ENCODE data around the gene DAPK3.
"Not testable (repeated sequence)": the region's sequence is repeated elsewhere in the genome, so short reads cannot be mapped to it uniquely, and the experiment has no call there.

Gene DAPK3

DNA sequence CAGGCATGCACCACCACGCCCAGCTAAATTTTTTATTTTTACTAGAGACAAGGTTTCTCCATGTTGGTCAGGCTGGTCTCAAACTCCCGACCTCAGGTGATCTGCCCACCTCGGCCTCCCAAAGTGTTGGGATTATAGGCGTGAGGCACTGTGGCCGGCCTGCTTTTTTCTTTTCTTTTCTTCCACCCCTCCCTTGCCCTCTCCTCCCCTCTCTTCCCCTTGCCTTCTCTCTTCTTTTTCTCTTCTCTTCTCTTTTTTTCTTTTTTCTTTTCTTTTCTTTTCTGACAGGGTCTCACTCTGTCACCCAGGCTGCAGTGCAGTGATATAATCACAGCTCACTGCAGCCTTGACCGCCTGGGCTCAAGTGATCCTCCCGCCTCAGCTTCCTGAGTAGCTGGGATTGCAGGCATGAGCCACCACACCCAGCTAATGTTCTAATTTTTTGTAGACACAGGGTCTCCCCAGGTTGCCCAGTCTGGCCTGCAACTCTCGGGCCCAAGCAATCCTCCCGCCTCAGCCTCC lies 18.1 kb downstream of the DAPK3 start:
- DNase-seq = not testable (repeated sequence)

DNA sequence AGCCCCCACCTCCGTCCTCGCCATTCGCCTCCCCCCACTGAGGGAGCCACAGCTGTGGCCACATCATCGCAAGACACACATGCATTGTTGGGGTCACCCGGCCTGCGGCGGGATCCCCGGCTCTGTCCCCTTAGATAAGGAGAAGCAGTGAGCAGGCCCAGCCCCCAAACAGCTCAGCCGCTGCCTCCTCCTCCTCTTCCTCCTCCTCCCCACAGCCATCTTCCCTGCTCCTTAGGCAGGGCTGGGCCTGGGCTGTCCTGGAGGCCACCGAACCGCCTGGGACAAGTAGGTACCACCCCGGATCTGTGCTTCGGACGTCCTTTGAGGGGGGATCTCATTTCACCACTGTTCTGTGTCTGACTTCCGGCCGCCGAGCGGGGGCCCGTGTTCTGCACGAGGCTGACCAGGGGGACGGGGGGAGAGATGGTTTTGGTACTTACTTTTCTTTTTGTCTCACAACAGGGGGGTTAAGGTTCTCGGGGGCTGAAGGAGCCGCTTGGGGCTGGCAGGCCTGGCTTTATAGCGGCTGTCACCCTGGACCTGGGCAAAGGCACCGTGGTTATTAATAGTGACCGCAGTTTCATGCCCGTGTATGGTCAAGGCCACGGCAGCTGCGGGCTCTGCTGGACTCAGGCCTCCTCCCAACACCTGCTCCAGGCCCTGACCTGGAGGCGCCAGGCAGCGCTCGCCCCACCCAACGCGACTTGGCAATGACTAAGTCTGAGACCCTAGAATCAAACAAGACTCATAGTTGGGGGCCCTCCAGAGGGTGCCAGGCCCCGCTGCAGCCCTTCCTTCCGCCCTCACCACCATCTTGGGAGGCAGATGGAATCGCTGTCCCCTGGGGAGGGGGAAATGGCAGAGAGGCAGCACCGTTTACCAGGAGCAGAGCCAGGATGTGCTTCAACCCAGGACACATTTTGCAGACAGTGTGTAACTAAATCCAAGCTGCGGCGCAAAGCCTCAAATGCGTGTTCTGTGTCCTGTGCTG lies 19.7 kb downstream of the DAPK3 start:
- DNase-seq = no peak

DNA sequence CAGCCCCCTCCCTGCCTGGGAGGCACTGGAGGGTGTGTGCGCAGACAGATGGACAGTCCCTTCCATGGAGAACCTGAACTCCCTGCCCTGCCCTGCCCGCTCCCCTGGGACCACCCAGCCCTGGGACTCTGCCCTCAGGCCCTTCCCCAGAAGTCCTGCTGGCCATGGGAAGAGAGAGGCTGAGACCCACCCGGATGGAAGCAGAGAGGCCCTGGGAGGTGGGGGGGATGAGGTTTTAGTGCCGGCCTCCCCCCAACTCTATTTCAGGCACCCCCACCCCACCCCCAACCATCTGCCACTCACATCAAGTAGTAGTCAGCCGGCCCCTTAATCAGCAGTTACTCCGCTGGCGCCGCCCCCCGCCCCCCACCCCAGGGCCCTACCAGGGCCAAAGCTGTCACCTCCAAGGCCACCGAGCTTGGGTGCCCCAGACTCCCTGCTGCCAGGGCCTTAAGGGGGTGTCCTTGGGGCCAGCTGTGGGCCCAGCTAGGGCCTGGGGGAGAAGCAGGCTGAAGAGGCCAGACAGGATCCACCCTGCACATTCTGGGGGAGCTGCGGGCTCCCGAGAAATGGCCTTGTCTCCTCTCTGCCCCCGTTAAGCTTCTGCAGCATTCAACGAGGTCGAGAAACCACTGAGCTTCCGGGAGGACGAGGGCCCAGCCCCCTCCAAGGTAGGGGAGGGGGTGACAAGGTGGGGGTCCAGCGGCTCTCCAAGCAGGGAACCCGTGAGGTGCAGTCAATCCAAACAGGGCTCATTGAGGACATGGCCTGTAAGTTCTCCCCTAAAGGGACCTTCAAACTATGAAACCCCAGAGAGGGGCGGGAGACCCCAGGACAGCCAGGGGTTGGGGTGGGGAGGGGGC lies 20.7 kb downstream of the DAPK3 start:
- no peak for DNase-seq

DNA sequence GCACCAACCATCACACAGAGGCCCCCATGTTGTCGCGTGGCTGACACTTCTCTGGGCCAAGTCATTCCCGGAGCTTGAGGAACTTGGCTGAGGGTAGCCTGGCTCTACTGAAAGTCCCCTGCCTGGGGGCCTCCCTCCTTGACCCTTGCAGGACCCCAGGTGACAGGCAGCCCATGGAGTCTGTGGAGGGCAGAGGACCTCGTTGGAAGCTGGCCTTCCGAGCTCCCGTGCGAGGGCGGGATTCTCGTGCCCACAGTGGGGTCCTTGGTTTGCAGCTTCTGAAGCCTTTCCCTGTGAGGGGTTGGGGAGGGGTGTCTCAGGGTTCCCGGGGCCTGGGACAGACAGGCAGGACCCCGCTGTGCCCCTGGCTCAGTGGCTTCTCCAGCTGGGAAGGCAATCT lies 21.6 kb downstream of the DAPK3 start:
- DNase-seq = no peak

DNA sequence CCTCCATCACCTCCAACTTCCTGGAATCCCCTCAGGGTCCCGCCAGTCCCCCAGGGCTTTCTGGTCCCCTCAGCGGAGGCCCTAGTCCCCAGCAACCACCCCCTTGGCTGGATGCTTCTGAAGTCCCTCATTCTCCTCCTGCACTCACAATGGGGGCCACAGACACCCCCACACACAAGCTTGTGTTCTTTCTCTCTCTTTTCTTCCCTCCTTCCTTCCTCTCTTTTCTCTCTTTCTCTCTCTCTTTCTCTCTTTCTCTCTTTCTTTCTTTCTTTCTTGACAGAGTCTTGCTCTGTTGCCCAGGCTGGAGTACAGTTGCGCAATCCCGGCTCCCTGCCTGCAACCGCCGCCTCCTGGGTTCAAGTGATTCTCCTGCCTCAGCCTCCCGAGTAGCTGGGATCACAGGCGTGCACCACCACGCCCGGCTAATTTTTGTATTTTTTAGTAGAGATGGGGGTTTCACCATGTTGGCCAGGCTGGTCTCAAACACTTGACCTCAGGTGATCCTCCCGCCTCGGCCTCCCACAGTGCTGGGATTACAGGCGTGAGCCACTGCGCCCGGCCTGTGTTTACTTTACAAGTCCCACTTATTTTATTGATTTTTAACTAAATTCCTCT lies 23.5 kb downstream of the DAPK3 start:
- DNase-seq = not testable (repeated sequence)

DNA sequence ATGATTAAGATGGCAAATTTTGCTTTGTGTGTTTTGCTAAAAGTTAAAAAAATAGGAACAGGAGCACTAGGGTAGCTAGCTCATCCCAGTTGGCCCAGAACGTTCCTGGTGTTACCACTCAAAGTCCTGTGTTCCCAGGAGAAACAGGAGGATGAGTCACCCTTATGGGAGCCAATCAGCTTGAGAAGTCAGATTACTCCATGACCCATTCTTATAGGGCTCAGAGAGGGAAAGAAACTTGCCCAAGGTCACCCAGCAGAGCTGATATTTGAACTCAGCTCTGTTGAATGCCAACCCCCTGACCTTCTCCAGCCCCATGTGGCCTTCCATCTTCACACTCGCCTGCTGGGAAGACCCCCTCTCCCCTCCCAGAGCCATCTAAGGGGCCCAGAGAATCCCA lies 25.1 kb downstream of the DAPK3 start:
- no peak for DNase-seq

DNA sequence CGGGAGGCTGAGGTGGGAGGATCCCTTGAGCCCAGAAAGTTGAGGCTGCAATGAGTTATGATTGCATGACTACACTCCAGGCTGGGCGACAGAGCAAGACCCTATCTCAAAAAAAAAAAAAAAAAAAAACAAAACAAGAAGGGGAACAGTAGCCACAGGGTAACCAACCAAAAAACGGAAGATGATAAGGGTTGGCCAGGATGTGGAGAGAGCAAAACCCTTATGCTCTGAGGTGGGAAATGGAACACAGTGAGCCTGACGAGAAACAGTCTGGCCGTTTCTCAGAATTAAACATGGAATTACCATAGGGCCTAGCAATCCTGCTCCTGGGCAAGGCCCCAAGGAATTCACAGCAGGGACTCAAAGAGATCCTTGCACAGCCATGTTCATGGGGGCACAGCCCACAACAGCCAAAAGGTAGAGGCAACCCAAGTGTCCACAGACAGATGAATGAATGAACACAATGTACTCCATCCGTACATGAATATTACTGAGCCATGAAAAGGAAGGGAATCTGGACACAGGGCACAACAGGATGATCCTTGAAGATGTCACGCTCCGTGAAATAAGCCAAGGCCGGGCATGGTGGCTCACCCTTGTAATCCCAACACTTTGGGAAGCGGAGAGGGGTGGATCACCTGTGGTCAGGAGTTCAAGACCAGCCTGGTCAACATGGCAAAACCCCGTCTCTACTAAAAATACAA lies 26.7 kb downstream of the DAPK3 start:
- DNase-seq = no peak

DNA sequence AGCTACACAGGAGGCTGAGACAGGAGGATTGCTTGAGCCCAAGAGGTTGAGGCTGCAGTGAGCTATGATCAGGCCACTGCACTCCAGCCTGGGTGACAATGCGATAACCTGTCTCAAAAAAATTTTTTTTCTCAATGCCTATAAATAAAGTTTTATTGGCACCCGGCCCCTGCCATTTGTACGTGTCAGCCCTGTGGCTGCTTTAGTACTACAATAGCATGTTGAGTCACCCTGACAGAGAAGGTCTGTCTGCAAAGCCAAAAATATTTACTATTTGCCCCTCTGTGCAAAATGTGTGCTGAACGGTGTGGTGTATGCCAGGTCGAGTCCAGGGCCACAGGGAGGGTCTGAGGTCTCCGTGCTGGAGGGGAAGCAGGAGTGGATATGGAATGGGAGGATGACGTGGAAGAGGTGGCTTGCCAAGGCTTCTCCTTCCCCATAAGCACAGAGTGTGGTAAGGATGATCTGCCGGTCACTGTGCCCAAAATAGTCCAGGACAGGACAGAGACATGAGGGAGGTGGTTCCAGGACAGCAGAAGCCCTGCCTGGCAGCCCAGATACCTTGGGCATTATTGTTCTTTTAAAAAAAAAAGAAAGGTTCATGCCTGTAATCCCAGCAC lies 28.0 kb downstream of the DAPK3 start:
- no peak for DNase-seq

DNA sequence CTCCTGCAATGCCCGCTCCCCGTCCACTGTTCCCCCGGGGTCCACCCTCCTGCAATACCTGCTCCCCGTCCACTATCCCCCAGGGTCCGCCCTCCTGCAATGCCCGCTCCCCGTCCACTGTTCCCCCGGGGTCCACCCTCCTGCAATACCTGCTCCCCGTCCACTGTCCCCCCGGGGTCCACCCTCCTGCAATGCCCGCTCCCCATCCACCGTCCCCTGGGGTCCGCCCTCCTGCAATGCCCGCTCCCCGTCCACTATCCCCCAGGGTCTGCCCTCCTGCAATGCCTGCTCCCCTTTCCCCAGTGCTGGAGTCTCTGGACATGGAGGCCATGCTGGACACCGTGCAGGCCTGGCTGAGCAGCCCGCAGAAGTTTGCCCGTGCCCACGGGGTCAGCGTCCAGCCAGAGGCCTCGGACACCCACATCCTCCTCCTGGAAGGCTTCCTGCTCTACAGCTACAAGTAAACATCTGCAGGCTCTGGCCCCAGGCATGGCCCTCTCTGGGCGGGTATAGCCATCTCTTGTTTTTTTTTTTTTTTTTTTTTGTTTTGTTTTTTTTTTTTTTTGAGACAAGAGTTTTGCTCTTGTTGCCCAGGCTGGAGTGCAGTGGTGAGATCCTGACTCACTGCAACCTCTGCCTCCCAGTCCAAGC lies 32.5 kb downstream of the DAPK3 start:
- not testable (repeated sequence) for DNase-seq

DNA sequence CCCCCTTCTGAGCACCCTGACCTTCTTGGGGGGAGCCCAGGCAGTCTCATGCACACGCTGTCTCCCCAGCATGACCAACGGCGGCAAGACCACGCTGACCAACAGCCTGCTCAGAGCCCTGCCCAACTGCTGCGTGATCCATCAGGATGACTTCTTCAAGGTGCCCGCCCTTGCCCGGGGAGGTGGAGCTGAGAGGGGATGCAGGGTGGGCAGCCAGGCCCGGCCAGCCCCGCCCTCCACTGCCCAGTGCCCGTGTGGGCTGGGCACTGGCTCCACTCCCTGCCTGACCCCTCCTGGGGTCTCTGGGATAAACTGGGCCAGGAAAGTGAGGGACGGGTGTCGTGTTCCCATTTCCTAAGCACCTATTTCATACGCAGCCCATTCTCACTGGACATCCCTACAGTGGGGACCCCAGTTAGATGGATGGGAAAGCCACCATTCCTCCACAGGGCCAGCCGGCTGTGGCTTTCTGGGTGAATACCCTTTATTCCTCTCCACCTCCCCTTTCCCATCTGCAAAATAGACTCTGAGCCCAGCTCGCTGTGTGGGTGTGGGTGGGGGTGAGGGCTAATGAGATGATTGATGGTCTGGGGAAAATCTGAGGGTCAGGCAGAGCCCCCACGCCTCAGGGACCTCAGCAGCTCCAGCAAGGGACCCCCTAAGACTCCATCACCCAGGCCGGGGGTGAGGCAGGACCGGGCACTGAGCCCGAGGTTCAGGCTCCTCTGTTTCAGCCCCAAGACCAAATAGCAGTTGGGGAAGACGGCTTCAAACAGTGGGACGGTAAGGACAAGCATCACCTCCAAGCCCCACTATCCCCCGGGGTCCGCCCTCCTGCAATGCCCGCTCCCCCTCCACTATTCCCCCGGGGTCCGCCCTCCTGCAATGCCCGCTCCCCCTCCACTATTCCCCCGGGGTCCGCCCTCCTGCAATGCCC lies 34.1 kb downstream of the DAPK3 start:
- DNase-seq = no peak

DNA sequence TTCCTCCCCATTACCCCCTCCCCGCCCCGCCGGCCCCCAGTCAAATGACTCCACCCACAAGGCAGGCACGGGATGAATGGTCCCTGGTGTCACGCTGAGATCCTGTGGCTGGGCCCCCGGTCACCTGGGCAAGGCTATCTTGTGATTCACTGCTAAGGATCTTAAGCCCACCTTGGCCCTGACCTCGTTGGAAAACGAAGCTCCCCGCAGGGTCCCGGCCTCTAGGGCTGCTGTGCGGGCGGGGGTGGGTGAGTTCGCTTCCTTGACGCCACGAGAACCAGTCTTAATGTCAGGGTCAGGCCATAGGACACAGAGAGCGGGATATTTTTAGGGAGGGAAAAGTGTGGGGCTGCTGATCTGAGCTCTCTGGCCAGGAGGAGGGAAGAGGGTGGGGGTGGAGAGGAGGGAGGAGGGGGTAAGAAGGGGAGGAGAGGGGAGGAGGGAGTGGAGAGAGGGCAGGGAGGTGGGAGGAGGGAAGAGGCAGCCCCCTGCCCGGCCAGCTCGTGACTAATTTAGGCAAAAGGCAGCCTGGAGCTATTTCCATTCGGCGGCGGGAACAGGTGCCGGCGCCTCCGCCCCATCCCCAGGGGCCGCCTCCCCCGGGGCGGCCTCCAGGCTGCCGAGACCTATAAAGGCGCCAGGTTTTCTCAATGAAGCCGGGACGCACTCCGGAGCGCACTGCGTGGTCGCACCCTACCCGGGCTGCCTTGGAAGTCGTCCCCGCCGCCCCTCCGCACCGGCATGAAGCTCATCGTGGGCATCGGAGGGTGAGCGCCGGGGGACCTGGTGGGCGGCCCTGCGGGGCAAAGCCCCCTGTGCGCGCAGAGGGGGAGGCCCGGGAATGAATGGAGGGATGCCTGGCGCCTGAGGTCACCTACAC lies 37.7 kb downstream of the DAPK3 start, which contains the start of gene NMRK2:
NMRK2 (plus strand) TSS at position 139 of the 880 bp plus-strand sequence; CDS start at position 742, 603 bp downstream.
- DNase-seq = no peak

DNA sequence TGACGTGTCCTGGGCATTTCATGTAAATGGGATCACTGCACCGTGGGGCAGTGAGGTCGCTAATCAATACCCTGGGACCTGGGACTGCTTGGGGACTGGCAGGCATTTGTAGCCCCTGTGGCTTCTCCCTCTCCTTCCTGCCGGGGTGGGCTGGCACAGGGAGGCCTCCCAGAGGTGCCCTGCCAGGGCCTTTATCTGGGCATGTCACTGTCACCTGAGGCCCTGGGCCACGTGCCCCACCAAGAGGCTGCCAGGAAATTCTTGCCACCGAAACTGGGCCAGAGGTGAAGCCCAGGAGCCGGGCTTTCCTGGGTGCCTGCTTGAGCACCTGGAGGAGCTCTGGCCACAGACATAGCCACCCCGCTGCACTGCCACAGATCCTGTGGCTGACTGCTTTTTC lies 39.9 kb downstream of the DAPK3 start:
- DNase-seq = no peak

DNA sequence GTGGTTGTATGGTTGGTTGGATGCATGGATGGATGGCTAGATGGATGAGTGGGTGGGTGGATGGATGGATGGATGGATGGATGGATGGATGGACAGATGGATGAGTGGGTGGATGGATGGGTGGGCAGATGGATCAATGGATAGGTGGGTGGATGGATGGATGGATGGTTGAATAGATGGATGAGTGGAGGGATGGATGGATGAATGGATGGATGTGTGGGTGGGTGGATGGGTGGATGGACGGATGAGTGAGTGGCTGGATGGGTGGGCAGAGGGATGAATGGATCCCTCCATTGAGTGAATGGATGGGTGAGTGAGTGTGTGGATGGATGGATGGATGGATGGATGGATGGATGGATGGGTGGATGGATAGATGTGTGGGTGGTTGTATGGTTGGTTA lies 47.0 kb downstream of the DAPK3 start:
- DNase-seq = no peak

DNA sequence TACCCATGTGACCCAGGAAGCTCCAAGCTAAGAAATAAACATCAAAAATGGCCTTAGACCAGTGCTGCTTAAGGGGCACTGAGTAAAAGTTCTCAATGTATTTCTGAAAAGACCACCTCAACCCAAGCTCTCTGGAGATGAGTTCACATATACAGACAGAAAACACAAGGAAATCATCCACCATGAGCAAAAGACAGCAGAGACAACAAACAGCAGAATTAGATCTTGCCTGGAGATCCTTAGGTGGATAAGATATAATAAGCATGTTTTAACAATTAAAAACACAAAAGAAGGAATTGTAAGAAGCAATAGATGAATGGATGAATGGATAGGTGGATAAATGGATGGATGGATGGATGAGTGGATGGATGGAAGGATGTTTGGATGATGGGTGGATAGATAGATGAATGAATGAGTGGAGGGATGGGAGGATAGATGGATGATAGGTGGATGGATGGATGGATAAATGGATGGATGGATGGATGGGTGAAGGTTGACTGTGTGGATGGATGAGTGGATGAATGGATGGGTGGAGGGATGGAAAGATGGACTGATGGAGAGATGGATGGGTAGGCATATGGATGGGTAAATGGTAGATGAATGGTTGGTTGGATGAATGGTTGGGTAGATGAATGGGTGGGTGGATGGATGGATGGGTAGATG lies 47.7 kb downstream of the DAPK3 start:
- DNase-seq = no peak

DNA sequence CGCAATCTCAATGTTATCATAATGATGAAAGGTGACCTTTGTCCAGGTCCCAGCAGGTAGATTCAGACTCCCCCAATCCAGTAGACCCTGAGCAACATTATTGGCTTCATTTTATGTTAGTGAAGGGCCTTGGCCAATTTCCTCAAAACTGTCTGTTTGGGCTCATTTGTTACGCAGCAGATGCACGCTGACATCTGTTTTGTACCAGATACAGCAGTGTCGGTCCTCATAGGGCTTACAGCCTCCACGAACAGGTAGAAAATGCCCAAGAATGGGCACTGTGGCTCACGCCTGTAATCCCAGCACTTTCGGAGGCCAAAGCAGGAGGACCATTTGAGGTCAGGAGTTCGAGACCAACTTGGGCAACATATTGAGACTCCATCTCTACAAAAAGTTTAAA lies 51.1 kb downstream of the DAPK3 start:
- no peak for DNase-seq

DNA sequence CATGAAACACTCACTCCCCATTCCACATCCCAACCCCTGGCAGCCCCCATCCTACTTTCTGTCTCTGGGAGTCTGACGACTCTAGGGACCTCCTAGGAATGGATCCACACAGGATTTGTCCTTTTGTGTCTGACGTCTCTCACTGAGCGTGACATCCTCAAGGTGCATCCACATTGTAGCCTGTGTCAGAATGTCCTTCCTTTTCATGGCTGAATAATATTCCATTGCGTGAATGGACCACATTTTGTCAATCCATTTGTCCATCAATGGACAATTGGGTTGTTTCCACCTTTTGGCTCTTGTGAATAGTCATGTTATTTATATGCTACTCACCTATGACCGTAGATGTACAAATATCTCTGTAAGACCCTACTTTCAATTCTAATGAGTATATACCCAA lies 54.9 kb downstream of the DAPK3 start:
- no peak for DNase-seq

DNA sequence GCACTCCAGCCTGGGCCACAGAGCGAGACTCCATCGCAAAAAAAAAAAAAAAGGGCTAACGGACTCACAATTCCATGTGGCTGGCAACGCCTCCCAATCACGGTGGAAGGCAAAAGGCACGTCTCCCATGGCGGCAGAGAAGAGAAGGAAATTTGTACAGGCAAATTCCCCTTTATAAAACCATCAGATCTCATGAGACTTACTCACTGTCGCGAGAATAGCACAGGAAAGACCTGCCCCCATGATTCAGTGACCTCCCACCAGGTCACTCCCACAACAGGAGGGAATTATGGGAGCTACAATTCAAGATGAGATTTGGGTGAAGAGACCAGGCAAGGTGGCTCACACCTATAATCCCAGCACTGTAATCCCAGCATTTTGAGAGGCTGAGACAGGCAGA lies 56.7 kb downstream of the DAPK3 start:
- no peak for DNase-seq

DNA sequence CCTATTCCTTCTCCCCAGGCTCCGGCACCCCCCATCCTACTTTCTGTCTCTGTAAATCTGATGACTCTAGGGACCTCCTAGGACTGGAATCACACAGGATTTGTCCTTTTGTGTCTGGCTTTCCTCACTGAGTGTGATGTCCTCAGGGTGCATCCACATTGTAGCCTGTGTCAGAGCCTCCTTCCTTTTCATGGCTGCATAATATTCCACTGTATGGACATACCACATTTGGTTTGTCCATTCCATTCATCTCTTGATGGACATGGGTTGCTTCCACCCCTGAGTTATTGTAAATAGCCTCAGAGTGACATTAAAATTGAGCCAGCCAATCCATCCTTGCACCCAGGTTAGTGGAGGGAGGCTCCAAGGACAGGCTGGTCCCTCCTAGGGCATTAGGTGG lies 60.8 kb downstream of the DAPK3 start:
- no peak for DNase-seq

Measured in NCI-H1930 (cell line).